Calu3 (cell line): Measurements from ENCODE around the gene UIMC1. TPM values are rescaled to one million over a fixed set of nuclear protein-coding genes. Genes with fewer than 3 reads are reported as not detected.

Experiments used
- BruUV-seq: library from RNA; stranded (reverse); fragments of 400-500 nt; replicated peaks from 2 replicates; lab custom pipeline; 2021; lab: Mats Ljungman, UMichigan
- CTCF ChIA-PET: fragments of 300-600 bp; sonication (Branson Sonifier 250); formaldehyde crosslinking; loops from one replicate; lab custom pipeline; 2022; ENCODE audit warnings: antibody characterized with exemption; lab: Charles Lee
- DNase-seq: peaks from one replicate; pipeline ENCODE4 v3.0.0; 2022
- H3K27ac Mint-ChIP-seq: one replicate; pipeline ENCODE4 v1.8.0; 2022; ENCODE audit warnings: mixed read lengths; ENCODE audit not compliant: unreplicated experiment
- H3K27me3 Mint-ChIP-seq: one replicate; pipeline ENCODE4 v1.8.0; 2022; ENCODE audit warnings: mixed read lengths; ENCODE audit not compliant: unreplicated experiment
- H3K36me3 Mint-ChIP-seq: one replicate; pipeline ENCODE4 v1.8.0; 2022; ENCODE audit warnings: mild to moderate bottlenecking, moderate library complexity, mixed read lengths; ENCODE audit not compliant: insufficient read depth, unreplicated experiment
- H3K4me1 Mint-ChIP-seq: one replicate; pipeline ENCODE4 v1.8.0; 2022; ENCODE audit warnings: mild to moderate bottlenecking, low read depth, mixed read lengths; ENCODE audit not compliant: unreplicated experiment
- H3K4me3 Mint-ChIP-seq: one replicate; pipeline ENCODE4 v1.8.0; 2022; ENCODE audit warnings: mild to moderate bottlenecking, low read depth, moderate library complexity, mixed read lengths; ENCODE audit not compliant: unreplicated experiment
- H3K9me3 Mint-ChIP-seq: one replicate; pipeline ENCODE4 v1.8.0; 2022; ENCODE audit warnings: low read depth, mixed read lengths; ENCODE audit not compliant: unreplicated experiment
- CTCF ChIP-seq: fragments of 200-600 bp; IDR thresholded peaks from one replicate; pipeline ENCODE4 v1.8.0; 2022; ENCODE audit warnings: antibody characterized with exemption; ENCODE audit not compliant: unreplicated experiment
- intact Hi-C: fragments of 100-400 bp; cut with micrococcal nuclease; formaldehyde crosslinking; loops from one replicate; pipeline ENCODE4 v1.10.0; 2022; ENCODE audit not compliant: unreplicated experiment
- total RNA-seq: library from RNA; stranded (reverse); gene quantifications from 2 replicates; pipeline ENCODE4 v1.2.3, GENCODE V29; 2022

The UIMC1 gene
- total RNA-seq, 1 experiment from 2014 or later = 51.3 TPM

- Mint-ChIP-seq H3K27ac (no peak overlapping the region), H3K4me3 (no peak overlapping the region), H3K4me1 (peaks cover 10% of the 10 kb centered on the region), H3K36me3 (peaks cover 31% of the 10 kb centered on the region), H3K9me3 (no peaks in the 10 kb centered on the region), H3K27me3 (no peaks in the 10 kb centered on the region)
- CTCF ChIA-PET = no interaction called here
- no TSS peak for BruUV-seq
- no peak for TF ChIP-seq CTCF
- DNase-seq = no peak
- intact Hi-C loops = no loop called here
Measured at GRCh38 chr5:176941951-176942350, 64.6 kb downstream of the UIMC1 start.

GRCh38 chr5:176938472-176938871 lies 68.1 kb downstream of the UIMC1 start:
- CTCF ChIA-PET = interaction anchor here (0.6 to 0.7 kb wide), 4 partner anchors 74 to 351 kb away, joined by 4 to 5 read pairs (median 4); no protein-coding TSS in a partner anchor
- no peaks in the 10 kb centered on the region for H3K27me3 Mint-ChIP-seq
- BruUV-seq = no TSS peak
- peaks cover 11% of the 10 kb centered on the region for H3K4me1 Mint-ChIP-seq
- H3K27ac Mint-ChIP-seq = no peak overlapping the region
- intact Hi-C loops = no loop called here
- no peak for TF ChIP-seq CTCF
- no peak overlapping the region for H3K4me3 Mint-ChIP-seq
- DNase-seq = no peak
- no peaks in the 10 kb centered on the region for H3K9me3 Mint-ChIP-seq
- H3K36me3 Mint-ChIP-seq = peaks cover 29% of the 10 kb centered on the region

- TF ChIP-seq CTCF = no peak
- peaks cover 11% of the 10 kb centered on the region for H3K4me1 Mint-ChIP-seq
- H3K27me3 Mint-ChIP-seq = no peaks in the 10 kb centered on the region
- BruUV-seq = no TSS peak
- no peak for DNase-seq
- intact Hi-C loops = no loop called here
- CTCF ChIA-PET = interaction anchor here (1.1 kb wide), 1 partner anchor 274 kb away, joined by 3 read pairs; no protein-coding TSS in a partner anchor
- H3K4me3 Mint-ChIP-seq = no peak overlapping the region
- no peak overlapping the region for H3K27ac Mint-ChIP-seq
- H3K9me3 Mint-ChIP-seq = no peaks in the 10 kb centered on the region
- peaks cover 30% of the 10 kb centered on the region for H3K36me3 Mint-ChIP-seq
Measured at GRCh38 chr5:176935017-176935416, 71.6 kb downstream of the UIMC1 start.

GRCh38 chr5:176934309-176934930 lies 72.2 kb downstream of the UIMC1 start:
- Mint-ChIP-seq H3K4me1 (peaks cover 11% of the 10 kb centered on the region), H3K36me3 (peaks cover 30% of the 10 kb centered on the region), H3K9me3 (no peaks in the 10 kb centered on the region), H3K4me3 (no peak overlapping the region), H3K27me3 (no peaks in the 10 kb centered on the region), H3K27ac (no peak overlapping the region)
- intact Hi-C loops = no loop called here
- no peak for DNase-seq
- BruUV-seq = no TSS peak
- no peak for TF ChIP-seq CTCF
- CTCF ChIA-PET = interaction anchor here (1.1 kb wide), 1 partner anchor 274 kb away, joined by 3 read pairs; no protein-coding TSS in a partner anchor
